Stimulated activated CD8-positive, alpha-beta memory T cell treated with anti-CD3 and anti-CD28 coated beads, Interleukin-7, amount 100 ng/mL, for 24 hours (primary cell): Measurements from ENCODE around the gene CYP27A1.

ENCODE experiments used
- DNase-seq: peaks from one replicate; pipeline ENCODE4 v3.0.0-alpha.2; 2020; ENCODE audit warnings: low read depth

CYP27A1 gene

DNA sequence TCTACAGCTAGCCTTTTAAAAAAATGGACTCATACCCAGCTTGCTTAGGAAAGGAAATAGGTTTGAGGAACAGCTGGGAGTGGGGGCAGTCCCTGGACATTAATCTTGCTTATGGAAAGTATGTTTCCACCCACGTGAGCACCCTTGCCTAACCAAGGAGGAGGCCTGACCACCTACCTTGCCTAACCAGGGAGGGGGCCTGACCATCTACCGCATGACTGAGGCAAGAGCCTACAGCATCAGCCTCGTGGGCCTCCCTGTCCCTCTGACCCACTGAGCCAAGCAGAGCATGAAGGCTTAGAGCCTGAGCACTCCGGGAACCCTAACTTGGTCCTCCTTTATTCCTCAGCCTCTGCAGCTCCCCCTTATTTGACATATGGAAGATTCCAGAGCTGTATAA lies 29.4 kb downstream of the CYP27A1 start:
- DNase-seq: no peak

DNA sequence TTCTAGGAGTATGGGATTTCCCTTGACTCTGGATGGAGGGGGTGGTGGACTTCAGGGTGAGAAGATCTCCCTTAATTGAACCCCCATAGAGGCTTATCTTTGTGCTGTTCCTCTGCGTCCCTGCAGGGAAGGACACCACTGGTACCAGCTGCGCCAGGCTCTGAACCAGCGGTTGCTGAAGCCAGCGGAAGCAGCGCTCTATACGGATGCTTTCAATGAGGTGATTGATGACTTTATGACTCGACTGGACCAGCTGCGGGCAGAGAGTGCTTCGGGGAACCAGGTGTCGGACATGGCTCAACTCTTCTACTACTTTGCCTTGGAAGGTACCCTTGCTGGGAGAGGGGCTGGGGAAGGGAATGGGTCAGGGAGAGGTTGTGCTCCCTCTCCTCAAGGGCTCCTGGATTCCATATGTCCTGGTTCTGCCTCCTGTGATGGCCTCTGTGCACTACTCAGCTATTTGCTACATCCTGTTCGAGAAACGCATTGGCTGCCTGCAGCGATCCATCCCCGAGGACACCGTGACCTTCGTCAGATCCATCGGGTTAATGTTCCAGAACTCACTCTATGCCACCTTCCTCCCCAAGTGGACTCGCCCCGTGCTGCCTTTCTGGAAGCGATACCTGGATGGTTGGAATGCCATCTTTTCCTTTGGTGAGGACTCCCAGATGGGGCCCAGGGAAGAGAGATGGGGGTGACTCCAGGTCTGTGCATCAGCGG lies 30.3 kb downstream of the CYP27A1 start:
- no peak for DNase-seq

DNA sequence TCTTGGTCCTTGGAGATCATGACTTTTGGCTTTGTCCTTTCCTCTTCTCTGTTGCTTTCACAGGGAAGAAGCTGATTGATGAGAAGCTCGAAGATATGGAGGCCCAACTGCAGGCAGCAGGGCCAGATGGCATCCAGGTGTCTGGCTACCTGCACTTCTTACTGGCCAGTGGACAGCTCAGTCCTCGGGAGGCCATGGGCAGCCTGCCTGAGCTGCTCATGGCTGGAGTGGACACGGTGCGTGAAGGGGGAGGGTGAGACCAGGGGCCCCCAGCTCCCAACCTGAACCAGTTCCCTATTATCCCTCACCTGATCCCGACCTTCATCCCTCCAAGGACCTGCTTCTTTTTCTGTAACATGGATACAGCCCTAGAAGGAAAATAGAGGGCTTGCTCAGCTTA lies 30.9 kb downstream of the CYP27A1 start:
- DNase-seq: no peak

DNA sequence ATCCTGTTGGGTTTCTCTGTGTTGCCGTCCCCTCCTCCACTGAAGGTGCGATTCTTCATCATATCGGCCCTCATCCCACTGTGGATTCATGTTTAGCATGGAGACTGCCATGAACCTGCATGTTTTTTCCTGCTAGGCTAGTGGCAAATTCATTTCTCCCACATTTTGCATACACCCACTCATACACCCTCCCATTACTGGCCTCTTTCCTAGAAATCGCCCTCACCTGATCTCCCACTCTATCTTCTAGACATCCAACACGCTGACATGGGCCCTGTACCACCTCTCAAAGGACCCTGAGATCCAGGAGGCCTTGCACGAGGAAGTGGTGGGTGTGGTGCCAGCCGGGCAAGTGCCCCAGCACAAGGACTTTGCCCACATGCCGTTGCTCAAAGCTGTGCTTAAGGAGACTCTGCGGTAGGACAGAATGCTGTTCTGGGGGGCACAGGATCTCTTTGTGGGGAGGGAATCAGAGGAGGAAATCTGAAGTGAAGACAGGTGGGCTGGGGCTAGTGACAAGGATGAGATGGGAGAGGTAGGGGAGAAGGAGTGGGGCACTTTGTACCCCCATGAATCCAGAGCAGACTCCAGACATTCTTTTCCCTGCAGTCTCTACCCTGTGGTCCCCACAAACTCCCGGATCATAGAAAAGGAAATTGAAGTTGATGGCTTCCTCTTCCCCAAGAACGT lies 32.0 kb downstream of the CYP27A1 start:
- no peak for DNase-seq

DNA sequence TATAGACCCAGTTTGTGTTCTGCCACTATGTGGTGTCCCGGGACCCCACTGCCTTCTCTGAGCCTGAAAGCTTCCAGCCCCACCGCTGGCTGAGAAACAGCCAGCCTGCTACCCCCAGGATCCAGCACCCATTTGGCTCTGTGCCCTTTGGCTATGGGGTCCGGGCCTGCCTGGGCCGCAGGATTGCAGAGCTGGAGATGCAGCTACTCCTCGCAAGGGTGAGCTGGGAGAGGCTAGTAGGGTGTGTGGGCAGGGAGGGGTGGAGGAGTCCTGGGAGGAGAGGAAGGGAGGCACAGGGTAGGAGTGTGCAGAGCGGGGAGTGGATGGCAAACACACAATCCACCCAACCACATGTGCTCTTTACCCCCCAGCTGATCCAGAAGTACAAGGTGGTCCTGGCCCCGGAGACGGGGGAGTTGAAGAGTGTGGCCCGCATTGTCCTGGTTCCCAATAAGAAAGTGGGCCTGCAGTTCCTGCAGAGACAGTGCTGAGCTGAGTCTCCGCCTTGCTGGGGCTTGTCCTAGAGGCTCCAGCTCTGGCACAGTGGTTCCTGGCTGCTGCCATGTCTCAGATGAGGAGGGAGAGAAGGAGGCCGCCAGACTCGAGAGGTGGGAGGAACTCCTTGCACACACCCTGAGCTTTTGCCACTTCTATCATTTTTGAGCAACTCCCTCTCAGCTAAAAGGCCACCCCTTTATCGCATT lies 32.7 kb downstream of the CYP27A1 start:
- DNase-seq: no peak

DNA sequence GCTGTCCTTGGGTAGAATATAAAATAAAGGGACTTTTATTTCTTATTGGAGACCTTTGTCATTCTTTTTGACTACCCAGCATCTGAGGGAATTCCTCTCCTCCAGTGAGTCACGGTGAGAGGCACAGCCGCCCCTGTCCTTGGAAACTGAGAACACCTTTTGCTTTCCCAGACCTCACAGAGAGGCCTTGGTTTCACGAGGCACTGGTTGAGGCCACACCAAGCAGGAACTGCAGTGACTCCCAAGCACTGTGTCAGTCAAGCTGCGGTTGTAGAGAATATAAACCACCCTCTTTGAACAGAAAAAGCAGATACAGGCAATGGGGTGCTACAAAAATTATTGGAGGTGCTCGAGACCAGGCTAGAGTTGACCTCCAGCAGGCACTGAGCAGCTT lies 33.3 kb downstream of the CYP27A1 start:
- DNase-seq: no peak

DNA sequence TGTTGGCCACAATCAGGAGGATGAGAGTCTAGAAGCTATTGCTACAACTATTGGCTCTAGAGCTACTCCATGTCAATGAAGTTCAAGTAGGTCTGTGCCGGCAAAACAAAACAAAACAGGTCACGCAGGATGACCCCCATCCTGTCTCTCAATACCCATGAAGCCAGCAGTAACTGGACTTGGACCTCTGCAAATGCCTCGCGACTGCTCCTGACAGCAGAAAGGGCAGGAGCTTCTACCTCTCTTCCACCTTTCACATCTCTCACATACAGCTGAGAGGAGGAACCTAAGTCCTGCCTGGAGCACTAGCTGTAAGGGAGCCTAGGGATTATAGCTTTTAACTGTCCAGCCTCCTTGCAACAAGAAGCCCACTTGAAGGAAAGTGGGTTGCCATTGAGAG lies 33.7 kb downstream of the CYP27A1 start:
- no peak for DNase-seq

DNA sequence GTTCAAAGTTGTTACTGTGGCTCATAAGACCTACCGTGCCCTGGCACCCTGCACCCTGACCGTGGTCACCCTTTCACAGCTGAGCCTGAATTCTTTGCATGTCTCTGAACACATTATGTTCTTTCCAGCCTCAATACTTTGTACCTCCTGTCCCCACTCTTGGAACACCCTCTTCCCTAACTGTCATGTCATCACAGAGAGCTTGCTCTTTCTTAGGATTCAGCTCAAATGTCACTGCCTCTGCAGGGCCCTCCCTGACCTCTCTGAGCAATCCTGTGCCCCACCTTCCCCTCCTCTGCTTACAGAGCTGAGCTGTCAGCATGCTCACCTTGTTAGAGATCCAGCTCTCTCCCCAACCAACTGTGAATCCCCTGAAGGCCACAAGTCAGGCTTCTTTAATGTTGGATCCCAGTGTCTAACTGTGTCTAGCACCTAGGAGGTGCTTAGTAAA lies 34.6 kb downstream of the CYP27A1 start:
- DNase-seq: no peak

DNA sequence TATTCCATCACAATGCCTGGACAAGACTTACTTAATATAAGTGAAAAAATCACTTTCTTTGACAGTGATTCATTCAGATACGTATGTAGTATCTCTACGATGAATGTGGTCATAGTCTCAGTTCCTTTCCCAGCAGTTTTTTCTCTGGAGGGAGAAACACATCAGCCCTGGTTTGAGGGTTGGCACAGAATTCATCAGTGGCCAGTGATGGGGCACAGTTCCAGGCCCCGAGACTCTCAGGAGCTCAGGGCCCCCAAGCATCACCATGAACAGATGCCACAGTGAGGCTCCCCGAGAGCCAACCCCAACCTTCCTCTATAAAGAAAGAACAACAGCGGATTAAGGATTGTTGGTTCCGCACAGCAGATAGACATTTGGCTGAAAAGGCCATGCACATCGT lies 37.1 kb downstream of the CYP27A1 start:
- no peak for DNase-seq

DNA sequence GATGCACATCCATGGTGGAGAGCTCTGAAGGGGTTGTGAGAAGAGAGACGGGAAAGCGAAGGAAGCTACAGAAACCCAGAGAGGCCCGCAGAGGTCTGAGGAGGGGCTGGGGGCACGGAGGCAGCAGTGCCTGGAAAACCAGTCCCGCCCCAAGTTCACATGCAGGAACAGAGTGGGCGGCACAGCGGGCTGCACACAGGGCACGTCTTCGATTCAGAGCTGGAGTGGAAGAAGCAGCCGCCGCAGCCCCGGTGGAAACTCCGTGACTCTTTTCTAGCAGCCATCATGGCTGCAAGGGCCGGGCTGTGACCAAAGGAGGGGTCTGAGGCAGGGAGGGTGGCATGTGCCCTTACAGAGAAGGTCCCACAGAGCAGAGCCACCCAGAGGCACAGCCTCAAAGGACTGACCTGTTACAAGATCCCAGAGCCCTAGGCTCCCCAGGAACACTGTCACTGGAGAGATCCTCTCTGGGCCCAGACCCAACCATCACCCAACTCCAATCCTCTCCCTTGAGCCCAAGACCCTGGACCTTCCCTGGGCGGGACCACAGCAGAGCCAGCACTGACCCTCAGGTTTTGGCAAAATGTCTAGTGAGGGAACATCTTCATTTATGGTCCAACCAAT lies 38.9 kb downstream of the CYP27A1 start:
- DNase-seq: no peak

DNA sequence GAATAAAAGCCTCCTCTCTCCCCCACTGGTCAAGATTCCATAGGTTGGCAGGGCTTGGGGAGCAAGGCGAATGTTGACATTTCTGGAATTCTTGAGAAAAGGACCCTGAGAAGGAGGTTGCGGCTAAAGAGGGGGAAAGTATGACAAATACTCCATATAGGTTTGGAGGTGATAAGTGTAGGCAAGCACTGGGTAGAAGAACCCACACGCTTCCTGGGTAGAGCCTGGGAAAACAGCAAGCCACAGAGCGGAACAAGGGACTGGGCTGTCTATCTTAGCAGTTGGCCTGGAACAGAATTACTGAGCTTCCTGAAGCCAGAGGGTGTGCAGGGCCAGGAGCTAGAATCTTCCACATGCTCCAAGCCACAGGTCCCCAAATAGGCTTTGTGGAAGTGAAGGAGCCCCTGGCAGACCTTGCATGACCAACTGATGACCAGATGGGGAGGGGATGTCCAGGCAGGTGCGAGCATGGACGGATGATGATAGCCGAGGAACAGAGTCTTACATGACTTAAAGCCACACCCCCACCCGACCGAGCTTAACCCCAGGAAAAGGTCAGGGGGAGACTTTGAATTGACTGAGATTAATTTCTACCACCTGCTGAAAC lies 39.8 kb downstream of the CYP27A1 start:
- no peak for DNase-seq

DNA sequence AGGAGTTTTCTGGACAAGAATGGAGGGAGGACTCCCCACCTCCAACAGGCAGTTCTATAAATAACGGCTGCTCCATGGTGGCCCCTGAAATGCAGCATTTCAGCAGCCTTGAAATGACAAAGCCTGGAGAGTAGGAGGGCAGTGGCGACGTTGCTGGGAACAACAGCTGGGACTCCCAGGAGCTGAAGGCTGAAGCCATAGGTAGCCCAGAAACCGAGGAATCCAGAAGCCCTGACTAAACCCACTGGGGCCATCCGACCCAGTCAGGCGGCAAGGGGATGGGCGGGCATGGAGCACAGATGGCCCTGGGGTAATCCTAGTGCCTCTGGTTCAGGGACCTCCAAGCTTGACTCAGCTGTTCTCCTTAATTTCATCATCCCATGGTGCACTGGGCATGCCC lies 40.7 kb downstream of the CYP27A1 start:
- DNase-seq: no peak

DNA sequence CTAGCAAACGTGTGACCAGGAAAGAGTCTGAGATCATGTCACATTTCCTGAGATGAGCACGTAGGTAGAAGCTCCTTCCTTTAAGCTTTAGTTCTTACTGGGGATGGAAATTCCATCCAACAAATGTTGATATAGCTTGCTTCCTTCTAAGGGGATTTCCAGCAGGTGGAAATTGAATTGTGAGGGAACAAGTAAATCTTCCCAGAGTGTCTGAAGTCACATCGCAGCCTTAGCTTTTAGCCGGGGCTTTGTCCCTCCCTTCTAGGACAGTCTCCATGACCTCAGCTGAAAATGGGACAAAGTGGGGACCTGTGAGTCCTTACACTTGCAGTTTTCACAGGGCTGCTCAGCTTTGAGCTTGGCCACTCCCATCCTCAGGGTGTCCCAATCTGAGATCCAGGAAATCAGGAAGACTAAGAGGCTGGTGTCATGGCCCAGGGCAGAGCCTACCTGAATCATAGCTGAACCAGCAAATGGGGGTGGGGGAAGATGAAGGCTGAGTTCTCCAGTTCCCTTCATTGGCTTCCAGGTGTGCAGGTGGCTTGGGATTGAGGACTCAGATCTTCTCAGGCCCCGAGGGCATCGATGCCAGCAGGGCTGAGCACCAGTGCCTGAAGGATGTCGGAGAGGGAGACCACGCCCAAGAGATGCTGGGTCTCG lies 41.4 kb downstream of the CYP27A1 start:
- DNase-seq: no peak

DNA sequence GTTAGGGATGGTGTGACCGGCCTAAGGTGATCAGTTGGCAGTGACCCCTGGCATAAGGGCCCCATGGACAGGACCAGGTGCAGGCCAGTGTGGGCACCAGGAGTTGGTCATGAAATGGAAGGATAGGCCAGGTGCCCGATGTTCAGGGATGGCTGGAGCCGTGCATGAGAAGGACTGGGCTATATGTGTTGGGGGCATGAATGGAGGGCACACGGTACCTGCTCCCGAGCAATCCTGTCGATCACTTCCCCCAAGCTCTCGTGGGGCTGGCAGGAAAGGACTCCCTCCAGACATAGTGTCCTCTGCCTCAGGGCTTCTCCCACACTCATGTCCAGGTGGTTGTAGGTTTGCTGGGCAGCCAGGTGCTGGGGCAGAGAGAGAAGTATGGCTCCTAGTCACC lies 42.1 kb downstream of the CYP27A1 start:
- no peak for DNase-seq

DNA sequence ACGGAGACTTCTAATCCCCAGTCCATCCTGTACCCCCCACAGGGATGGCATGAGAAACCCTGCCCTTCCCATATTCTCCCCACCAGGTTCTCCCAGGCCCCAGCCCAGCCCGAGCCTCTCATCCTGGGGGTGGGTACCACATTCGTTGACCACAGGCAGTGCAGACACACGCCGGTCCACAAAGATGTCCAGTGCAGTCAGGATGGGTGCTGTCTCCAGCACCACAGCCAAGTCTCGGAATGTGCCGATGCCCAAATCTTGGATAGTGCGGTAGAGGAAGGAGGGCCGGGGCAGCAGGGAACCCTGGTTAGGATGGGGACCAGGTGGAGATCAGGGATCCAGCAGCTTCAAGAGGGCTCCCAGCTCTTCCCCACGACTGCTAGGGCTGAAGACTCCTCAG lies 44.8 kb downstream of the CYP27A1 start:
- no peak for DNase-seq

DNA sequence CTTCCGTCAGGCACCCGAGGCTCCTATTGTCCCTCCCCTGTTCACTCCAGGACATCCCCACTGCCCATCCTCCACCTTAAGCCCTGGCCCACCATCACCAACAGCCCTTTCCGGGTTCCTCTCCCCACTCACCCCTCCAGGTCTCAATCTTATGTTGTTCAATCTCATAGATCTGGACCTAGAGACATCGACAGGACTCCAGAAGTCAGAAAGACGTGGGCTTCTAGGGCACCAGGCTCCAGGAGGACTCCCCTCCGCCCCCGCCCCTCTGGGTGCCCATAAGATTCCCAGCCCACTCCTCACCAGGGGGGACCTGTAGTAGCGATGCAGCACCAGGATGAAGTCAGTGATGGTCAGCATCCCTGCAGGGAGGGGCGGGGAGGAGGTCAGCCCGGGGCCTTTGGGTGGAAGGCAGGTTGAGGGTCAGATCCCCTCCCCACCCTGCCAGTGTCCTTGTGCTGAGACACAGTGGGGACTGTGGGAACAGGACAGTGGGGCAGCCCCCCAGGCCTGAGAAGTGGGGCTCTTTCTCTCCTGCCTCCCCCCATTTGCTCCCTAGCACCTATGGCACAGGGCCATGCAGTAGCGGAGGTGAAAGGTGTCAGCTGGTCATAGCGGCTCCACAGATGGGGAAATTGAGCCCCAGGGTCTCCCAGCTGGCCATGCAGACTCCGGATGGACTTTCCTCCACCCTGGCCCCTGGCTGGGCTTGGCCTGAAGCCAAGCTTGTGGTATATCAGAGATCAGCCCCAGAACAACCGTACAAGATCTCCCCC lies 45.9 kb downstream of the CYP27A1 start:
- no peak for DNase-seq

DNA sequence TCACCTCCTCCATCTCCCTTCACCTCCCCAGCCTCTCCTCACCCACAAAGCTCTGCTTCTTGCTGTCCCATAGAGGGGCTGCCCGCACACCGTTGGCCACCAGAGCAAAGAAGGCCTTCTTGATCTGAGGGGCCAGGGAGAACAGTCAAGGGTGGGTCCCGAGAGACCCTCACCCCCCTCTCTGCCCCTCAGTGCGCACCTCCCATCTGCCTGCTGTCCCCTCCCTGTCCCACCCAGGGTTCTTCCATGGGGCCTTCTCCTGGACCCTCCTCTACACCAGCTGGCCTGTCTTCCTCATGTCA lies 46.5 kb downstream of the CYP27A1 start:
- no peak for DNase-seq

DNA sequence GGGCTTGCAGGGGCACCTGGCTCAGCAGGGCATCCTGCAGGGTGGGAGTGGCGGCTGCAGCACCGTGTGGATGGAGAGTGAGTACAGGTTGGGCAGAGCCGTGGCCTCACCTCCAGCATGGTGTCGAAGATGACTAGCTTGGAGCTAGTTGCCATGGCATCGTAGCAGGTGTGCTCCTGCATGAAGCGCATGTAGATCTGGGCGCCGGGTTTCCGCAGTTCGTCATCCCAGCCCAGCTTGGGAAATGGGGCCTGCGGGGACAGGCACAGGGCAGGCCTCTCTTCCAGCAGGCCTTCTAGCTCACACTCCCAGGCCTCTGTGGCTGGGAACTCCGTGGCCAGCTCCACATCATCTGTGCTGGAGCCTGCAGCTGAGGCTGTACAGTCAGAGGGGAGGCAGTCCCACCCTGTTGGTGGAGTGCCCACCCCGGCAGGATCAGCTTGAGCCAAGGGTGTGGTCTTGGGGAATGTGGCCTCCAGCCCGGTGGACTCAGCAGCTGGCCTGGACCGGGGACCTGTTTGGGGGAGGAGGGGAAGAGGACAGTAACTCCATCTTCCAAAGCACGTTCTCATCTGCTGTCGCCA lies 48.0 kb downstream of the CYP27A1 start:
- DNase-seq: no peak

DNA sequence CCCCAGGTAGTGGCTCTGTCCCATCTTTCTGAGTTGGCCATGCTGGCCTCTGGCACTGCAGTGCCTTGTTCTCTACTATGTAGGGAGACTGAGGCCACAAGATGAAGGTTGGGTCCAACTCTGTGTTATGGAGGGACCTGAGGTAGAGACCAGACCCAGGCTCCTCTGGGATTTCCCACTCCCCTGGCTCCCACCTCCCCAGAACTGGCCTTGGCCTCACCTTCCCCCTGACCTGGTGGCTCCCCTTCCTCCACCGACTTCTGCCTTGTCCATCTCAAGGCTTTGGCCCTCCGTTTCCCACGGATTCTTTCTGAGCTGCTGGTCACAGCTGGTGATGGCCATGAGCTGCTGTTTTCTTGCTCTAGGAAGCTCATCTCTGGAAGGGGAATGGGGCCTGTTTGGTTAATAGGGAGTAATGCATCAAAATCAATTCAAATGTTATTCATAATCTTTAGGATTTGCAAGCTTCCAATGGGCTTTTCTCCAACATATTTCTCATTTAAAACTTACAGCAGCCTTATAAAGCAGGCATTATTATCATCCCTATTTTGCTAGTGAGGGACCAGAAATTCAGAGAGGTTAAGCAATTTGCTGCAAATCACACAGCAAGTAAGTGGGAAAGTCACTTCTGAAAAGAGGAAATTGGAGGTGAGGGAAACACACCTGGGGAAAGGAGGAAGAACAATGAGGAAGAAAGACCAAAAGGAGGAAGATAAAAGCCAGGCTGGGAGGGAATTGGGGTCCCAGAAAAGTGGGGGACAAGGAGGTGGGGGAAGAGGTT lies 48.8 kb downstream of the CYP27A1 start:
- no peak for DNase-seq

DNA sequence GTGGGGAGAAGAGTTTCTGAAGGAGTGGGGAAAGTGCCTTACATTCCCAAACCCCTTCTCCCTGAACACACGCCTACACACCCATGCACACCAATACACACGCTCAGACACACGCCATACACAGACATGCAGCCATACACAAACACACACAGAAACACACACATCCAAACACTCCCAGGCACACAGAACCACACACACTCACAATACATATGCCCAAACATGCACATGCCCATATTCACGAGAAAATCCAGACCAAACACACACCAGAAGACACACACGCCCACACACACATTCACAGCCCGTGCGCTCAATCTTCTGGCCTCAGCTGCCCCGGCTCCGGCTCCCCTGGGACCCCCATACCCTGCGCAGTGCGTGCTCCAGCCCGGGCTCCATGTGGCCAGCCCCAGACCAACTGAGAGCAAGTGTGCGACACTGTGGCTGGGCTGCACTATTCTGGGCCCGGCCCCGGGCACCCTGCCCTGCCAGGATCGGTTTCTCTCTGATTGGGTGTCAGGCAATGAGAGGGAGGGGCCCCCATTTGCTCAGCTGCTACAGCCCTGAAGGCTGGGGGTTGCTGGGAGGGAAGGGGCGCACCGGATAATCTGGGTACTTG lies 49.5 kb downstream of the CYP27A1 start, which contains the start of gene PRKAG3:
TSS of gene PRKAG3 (minus strand) at position 426 of the 613 bp plus-strand sequence.
- DNase-seq: no peak
